ENCODE results near the gene COQ10A. TPM values are rescaled to one million over a fixed set of nuclear protein-coding genes. Genes with fewer than 3 reads are reported as not detected.

The COQ10A gene
- total RNA-seq, 4 donors from 2014 or later = 2.1 to 28.9 (median 15.2) TPM

GRCh38 chr12:56221757-56222530, 44.8 kb upstream of the COQ10A start, which contains the start of gene RNF41:
Gene RNF41 (minus strand): TSS chr12:56221922. CDS start chr12:56214047, 7,875 bp downstream.
- peak; percentile 98 to 99 for TF ChIP-seq POLR2A (IDR thresholded peaks at IDR 0.05)
- TF ChIP-seq, protein P1, sequence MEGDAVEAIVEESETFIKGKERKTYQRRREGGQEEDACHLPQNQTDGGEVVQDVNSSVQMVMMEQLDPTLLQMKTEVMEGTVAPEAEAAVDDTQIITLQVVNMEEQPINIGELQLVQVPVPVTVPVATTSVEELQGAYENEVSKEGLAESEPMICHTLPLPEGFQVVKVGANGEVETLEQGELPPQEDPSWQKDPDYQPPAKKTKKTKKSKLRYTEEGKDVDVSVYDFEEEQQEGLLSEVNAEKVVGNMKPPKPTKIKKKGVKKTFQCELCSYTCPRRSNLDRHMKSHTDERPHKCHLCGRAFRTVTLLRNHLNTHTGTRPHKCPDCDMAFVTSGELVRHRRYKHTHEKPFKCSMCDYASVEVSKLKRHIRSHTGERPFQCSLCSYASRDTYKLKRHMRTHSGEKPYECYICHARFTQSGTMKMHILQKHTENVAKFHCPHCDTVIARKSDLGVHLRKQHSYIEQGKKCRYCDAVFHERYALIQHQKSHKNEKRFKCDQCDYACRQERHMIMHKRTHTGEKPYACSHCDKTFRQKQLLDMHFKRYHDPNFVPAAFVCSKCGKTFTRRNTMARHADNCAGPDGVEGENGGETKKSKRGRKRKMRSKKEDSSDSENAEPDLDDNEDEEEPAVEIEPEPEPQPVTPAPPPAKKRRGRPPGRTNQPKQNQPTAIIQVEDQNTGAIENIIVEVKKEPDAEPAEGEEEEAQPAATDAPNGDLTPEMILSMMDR (IDR thresholded peaks at IDR 0.05) = peak; percentile 8 to 33 (median 18)
- peak within 1 kb of the TSS; percentile 98 to 99 for H3K27ac ChIP-seq
- peak within 1 kb of the TSS; percentile 74 to 77 for H3K4me3 ChIP-seq
- no peaks in the 10 kb centered on the region for H3K36me3 ChIP-seq
- peaks cover 8% of the 10 kb centered on the region in 2 donors for H3K4me1 ChIP-seq
- no peaks in the 10 kb centered on the region for H3K27me3 ChIP-seq
- H3K9me3 ChIP-seq = no peaks in the 10 kb centered on the region
- intact Hi-C loops (cut with DNase I; ENCODE audit: low total_unique reads) = loop anchor here (5.0 kb wide), 1 partner anchor 105 kb away; the partner anchor contains the start of genes RPL41 and ZC3H10
- DNase-seq = peak; percentile 98 to 99

DNA sequence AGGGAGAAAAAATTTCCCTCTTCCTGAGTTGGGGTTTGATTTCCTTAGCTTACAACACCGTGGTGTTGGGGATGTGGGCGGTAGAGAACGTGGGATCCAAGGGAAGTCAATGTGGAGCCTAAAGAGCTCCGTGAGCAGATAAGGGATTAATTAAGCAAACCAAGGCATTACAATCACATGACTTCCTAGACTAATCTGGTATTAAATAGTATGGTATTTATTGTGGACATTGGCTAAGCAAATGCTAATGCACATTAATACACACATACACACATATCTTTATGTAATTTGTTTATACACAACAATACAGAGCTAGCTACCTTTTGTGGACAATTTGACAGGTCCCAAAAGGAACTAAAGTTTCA, 44.2 kb upstream of the COQ10A start:
- no peaks in the 10 kb centered on the region for H3K27me3 ChIP-seq
- peak overlapping the region; percentile 74 to 77 for H3K4me3 ChIP-seq
- no peaks in the 10 kb centered on the region for H3K36me3 ChIP-seq
- intact Hi-C loops (cut with DNase I; ENCODE audit: low total_unique reads) = loop anchor here (5.0 kb wide), 1 partner anchor 105 kb away; the partner anchor contains the start of genes RPL41 and ZC3H10
- H3K9me3 ChIP-seq = no peaks in the 10 kb centered on the region
- peak overlapping the region; percentile 98 to 99 for H3K27ac ChIP-seq
- H3K4me1 ChIP-seq = peaks cover 8% of the 10 kb centered on the region in 2 donors
- no peak for TF ChIP-seq POLR2A (IDR thresholded peaks at IDR 0.05)
- TF ChIP-seq, protein P1 (IDR thresholded peaks at IDR 0.05) = no peak
- no peak for DNase-seq

- H3K27me3 ChIP-seq = no peaks in the 10 kb centered on the region
- peak overlapping the region in 1 of 2 donors; percentile 10 for H3K4me3 ChIP-seq
- peaks cover 8% of the 10 kb centered on the region in 2 donors for H3K4me1 ChIP-seq
- no peak for TF ChIP-seq POLR2A (IDR thresholded peaks at IDR 0.05)
- TF ChIP-seq, protein P1 (IDR thresholded peaks at IDR 0.05) = no peak
- H3K9me3 ChIP-seq = no peaks in the 10 kb centered on the region
- DNase-seq = no peak
- peak overlapping the region; percentile 98 to 99 for H3K27ac ChIP-seq
- H3K36me3 ChIP-seq = no peaks in the 10 kb centered on the region
- intact Hi-C loops (cut with DNase I; ENCODE audit: low total_unique reads) = loop anchor here (5.0 kb wide), 1 partner anchor 106 kb away; the partner anchor contains the start of genes RPL41 and ZC3H10
Observed at GRCh38 chr12:56223571-56224101, 43.1 kb upstream of the COQ10A start.

- intact Hi-C loops (cut with DNase I; ENCODE audit: low total_unique reads) = loop anchor here (5.0 kb wide), 1 partner anchor 107 kb away; the partner anchor contains the start of genes RPL41 and ZC3H10
- DNase-seq = peak; percentile 98
- Histone ChIP-seq H3K4me1 (peaks cover 8% of the 10 kb centered on the region in 2 donors), H3K36me3 (no peaks in the 10 kb centered on the region), H3K27ac (peak within 1 kb of the TSS; percentile 98 to 99), H3K9me3 (no peaks in the 10 kb centered on the region), H3K4me3 (peak within 1 kb of the TSS; percentile 59 to 60), H3K27me3 (no peaks in the 10 kb centered on the region)
- peak; percentile 51 to 60 for TF ChIP-seq POLR2A (IDR thresholded peaks at IDR 0.05)
- TF ChIP-seq, protein P1 (IDR thresholded peaks at IDR 0.05) = peak; percentile 84 to 98 (median 94)
Observed at GRCh38 chr12:56224102-56224701, 42.5 kb upstream of the COQ10A start, which contains the start of gene NABP2. Gene NABP2 (plus strand): TSS chr12:56224342. CDS start chr12:56224857, 515 bp downstream.
